Measurements from ENCODE around the gene LRRC4. TPM values are rescaled to one million over a fixed set of nuclear protein-coding genes. Genes with fewer than 3 reads are reported as not detected.

Gene LRRC4
- total RNA-seq, 1 donor from 2014 or later: 1.7 TPM

DNA sequence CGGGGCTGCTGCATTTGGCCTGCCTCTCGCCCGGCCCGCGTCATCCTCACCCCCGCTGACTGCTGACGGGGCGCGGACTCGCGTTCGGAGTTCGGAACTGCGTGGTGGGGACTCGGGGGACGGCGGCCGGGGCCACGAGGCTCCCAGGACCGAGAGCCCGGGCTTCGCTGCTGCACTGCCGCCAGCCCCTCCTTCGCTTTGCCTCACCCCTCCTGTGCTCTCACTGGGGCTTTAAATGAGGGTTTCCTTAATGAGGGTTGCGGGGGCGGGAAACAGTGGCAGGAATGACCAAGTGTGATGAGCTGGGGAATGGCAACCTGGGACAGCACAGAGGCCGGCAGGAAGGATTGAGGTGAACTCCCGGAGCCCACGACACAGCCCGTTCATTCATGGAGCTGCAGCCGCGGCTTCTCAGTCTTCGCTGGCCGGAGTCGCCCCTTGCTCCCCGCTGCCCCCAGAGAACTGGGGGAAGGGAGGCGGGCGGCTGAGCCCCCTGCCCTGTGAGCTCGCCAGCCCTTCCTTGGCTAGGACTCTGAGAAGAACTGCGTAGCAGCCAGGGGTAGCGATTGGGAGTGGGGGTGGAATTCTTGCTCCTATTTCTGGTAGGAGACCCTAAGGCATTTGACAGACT, 1.5 kb upstream of the LRRC4 start:
- no peak for DNase-seq (ENCODE audit: low read depth)

DNA sequence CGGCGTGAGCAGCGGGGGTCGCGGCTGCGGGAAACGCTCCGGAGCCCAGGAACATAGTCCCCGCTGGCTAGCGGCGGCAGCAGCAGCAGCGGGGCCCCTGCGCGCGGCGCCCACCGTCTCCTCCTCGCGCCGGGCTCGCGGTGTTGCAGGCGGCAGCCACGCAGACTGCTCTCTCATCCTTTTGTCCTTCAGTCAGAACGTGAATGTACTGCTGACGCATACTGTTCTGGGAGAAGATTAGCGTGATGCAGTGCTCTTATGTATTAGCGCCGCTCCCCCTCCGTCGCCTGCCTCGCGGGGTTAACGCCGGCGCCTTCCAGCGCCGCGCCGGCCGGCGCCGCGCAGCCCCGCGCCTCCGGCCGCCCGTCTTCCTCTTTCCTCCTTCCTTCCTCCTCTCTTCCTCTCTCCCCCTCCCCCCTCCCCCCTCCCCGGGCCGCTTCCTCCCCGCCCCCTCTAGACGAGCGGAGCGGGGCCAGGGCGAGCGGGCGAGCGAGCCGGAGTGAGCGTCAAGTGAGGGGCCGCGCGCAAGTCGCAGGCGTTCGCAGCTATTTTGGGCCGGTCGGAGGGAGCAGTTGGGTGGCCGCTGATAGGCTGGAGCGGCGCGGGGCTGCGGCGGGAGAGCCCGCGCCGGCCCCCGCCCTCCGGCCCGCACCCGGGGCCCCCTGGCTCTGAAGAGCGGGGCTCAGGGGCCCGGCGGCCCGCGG, 816 bp upstream of the LRRC4 start:
- DNase-seq (ENCODE audit: low read depth): peak; percentile 87

DNA sequence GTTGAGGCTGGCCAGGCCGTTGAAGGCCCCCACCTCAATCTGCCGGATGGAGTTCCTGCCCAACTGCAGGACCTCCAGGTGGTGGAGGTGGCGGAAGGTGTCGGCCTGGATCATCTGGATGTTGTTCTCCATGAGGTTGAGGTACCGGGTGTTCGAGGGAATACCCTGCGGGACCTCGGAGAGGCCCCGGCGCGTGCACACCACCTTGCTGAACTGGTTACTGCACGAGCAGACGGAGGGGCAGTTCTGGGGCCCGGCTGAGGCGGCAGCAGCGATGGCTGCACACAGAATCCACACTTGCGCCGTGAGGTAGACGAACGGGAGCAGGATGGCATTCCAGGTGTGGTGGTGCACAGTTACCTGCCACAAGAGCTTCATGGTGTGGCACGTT, 979 bp downstream of the LRRC4 start:
- DNase-seq (ENCODE audit: low read depth): no peak

DNA sequence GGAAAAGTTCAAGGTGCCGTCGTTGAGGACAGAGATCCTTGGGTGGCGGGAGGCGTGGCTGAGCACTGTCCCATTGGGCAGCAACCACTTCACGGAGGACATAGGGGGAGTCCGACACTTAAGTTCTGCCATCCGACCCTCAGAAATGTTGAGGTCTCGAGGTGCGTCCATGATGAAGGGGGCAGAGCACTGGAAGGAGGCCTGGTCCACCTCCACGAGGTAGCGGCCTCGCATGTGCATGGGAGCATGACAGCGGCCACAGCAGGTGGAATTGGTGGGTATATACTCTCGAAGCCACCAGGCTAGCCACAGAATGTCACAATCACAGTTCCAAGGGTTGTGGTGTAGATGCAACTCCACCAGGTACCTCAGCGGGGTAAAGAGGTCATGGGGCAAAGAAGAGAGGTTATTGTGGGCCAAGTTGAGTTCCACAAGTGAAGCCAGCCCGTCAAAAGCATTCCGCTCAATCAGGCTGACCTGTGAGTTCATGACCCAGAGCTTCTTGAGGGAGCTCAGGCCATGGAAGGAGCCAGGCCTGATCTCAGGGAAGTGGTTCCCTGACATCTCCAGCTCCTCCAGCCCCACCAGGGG, 1.7 kb downstream of the LRRC4 start:
- no peak for DNase-seq (ENCODE audit: low read depth)

DNA sequence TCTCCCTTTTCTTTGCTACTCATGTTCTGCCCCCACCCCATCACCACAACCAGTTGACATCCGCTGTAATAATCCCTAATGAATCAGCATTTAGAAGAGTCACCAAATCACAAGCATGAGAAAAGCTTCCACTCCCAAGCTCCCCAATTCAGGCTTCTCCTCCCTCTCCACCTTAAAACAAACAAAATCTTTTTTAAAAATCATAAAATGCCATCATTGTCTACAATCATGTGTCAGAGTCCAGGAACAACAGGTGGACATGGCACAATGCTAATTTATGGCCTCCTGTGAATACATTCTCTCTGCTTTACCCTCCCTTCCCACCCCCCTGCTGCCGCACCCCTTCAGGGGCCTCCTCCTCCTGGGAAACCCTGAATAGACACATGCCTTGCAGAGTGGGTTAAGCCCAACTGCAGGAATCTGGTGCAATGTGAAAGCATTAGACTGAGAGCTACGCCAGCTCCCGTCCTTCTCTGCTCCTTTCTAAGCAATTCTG, 3.7 kb downstream of the LRRC4 start:
- peak; percentile 71 for DNase-seq (ENCODE audit: low read depth)

DNA sequence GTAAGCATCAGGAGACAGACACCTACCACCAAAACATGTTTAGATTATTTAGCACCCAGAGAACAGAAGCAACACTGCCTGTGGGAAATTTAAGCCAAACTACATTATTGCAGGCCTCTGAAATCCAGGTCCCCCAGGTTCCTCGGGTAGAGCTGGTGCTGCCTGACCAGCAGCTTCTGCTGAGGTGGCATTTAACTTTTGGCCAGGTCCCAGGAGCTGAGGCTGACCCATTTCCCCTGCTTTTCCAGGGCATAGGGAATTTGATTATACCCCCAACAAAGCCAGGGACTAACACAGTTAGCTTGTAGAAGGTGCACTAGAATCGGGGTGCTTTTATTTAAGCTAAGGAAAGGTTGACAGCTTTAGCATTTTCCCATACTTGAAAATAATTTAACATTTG, 4.7 kb downstream of the LRRC4 start:
- no peak for DNase-seq (ENCODE audit: low read depth)

DNA sequence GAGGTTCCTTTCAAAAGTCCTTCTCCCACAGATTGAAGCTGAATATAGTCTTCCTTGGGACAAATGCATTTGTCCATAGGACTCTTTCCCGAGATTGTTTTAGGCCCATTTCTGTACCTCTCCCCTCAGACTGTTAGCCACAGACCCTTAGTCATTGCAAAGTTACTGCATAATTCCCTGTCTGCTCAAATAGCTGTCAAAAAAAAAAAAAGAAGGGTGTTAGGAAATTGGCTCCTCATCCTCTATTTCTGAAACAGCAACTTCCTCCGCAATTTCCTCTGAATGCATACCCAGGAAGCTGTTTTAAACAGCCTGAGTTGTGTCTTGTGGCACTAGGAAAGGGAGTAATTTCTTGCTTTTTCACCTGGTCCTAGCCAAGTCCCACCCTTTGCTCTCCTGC, 5.4 kb downstream of the LRRC4 start:
- no peak for DNase-seq (ENCODE audit: low read depth)

DNA sequence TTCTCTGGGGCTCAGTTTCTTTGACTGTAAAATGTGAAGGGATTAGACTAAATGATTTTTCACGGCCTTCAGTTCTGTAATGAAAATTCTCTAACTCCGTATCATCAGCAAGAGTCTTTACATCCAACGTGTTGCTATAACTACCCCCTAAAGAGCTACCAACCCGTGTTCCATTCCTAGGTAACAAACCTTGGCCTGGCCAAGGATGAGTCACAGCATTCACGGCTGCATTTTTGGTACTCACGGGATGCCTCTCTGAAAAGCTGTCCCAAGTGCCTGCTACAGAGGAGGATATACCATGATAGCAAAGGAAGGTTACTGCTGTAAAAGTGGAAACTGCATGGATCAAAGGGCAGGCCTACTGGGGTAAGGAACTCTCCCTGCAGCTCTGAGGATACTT, 5.9 kb downstream of the LRRC4 start:
- no peak for DNase-seq (ENCODE audit: low read depth)

DNA sequence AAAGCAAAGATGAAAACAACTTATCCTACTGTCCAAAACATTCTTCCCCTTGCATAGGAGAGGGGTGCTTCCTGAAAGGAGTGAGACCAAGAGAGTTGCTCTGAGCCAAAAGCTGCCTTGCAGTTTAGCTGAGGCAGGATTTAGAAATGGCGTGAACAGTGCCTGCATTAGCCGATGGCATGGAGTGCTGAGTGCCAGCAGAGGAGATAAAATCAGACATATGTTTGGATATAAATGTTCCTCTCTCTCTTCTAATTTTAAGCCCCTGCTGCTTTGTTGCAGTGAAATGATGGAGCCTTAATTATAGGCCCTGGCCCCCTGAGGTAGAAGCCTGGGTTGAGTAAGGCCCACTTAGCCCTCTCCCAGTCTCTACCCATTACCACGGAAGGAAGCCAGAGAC, 7.1 kb downstream of the LRRC4 start:
- no peak for DNase-seq (ENCODE audit: low read depth)

DNA sequence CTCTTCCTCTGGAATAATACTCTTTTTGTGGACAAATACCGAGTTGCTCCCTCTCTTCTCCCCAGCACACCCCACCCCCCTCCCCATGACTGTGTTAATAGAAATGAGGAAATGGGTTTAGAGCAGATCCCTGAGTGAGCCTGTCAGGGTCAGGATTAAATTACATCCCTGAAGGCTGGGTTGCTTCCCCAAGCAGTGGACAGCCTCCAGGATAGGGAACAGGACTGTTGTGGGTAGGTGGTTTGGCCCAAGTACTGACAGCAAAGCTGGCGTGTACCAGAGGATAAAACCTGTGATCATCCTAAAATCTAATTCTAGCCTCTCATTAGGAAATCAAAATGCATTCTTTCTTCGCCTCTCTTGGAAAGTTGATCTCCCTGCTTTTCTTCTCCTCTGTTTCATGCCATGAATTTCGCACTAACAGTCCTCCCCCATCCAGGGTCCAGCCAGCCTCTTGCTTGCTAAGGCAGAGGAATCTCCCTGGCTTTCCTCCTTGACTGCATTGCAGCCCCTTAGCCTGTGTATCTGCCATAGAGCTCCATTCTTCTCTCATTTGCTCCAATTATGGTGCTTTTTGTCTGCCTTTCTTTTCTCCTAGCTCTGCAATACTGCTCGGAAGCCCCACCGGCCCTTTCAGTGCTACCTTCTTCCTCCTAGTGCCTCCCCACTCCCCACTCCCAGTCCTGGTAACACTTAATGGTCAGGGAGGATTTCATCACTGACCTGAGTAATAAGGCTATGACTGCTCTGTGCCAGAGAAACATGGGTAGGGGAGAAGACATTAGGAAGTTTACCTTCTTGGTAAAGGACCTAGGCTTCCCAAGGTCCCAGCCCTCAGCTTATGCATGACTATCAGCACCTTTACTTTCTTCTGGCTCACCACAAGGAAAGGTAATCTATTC, 8.4 kb downstream of the LRRC4 start:
- peak; percentile 89 for DNase-seq (ENCODE audit: low read depth)

DNA sequence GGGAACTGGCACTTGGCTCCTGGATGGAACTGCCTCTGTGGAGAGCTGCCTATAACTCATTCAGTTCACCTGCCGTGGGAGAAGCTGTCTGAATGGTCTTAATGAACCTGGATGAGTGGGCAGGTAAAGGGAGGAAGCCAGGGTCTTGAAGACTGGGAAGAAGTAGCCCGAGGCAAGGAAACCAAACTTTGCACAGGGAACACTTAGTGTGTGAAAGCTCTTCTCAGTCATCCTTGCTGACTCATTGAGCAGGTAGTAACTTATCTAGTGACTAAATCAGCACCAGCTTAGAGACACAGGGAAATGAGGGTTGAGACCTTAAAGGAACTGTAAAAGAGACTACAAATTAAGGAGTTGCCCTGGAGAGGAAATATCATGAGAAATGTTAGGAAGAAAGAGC, 9.9 kb downstream of the LRRC4 start:
- DNase-seq (ENCODE audit: low read depth): no peak

DNA sequence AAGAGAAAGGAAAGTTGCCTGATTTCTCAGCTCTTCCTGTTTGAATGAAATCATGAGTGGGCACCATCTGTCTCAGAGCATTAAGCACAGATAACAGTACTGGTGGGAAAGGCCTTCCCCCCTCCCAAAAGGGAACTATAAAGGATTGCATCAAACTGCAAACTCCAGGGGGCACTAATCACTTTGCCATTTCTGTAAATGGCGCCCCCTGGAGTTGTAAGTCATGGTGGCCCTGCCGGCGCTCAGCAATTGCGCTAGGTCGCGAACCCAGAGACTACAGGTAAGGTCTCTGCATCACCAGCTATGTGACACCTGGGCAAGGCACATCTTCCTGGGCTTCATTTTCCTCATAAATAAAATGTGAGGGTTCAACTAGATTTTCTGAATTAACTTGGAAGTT, 11.1 kb downstream of the LRRC4 start:
- no peak for DNase-seq (ENCODE audit: low read depth)

DNA sequence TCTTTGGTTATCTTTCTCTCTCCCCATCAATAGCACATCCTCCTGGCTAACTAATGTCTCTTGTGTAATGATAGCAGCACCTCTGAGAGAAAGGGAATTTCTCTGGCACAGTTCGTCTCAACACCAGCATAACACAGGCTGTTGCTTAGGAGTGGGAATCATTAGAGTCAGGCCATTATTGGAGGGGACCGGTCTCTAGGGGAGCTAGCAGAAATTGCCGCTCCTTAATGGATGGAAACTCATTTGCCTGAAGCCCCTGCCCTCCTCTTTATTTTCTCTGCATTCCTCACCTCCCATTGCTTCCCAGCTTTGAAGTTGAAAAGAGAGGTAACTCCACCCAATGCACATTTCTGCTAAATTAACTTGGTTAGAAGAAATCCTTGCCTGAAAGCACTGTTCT, 11.9 kb downstream of the LRRC4 start:
- DNase-seq (ENCODE audit: low read depth): no peak

DNA sequence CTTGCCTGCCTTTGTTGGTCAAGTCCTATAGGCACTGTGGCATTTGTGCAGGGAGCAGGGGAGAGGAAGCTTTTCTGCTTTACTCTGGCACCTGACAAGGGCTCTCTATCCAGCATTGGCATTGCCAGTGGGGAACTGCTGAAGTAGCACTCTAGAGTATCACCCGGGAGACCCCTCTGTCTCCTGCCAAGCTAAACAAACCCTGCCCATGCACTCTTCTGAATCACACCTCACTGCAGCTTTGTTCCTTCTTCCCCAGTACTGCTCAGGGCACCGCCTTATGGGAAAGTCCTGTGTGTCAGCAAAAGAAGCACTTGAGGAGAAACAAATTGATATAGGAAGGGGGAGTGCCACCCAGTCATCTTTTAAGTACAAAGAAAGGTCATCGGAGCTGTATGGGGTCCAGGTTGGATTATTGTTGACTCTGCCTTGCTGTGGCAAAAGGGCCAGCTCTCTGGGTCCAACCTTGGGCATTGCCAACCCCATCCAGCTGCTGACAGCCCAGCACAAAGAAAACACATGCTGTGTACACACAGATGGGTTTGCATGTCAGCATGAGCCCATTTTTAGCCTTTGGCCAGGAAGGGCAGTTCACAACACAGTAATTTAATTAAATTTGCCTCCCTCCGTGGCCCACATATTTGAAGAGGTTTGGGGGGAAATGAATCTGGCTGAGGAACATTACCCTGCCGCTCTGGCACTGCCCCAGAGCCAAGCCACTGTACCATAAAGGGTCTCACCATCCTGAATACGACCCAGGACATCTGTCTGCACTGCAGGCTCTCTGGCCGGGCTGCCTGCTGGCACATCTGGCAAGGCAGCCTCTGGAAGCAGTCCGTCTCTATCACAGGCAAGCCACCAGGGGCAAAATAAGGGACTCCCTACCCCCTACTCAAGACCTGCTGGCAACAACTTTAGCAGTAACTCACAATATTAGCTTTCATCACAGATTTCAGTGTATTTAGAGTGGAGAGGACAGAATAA, 13.1 kb downstream of the LRRC4 start:
- DNase-seq (ENCODE audit: low read depth): peak; percentile 22

DNA sequence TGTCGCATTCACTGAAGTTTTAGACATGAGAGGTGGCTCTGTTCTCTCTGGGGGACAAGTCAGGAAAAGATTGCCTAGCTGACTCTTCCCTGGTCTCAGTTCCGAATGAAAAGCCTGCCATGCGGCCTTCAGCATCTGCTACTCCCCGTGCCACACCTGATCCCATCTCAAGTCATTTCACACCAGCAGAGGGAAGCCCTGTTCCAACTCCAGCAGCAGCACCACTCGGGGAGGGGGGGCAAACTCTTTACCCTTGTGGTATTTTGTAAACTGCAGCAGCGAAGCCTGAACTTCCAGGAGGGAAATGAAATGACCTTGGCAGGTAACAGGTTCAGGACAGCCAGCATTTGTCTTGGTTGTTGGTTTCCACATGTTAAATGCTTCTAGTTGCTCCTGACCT, 13.8 kb downstream of the LRRC4 start:
- DNase-seq (ENCODE audit: low read depth): no peak

DNA sequence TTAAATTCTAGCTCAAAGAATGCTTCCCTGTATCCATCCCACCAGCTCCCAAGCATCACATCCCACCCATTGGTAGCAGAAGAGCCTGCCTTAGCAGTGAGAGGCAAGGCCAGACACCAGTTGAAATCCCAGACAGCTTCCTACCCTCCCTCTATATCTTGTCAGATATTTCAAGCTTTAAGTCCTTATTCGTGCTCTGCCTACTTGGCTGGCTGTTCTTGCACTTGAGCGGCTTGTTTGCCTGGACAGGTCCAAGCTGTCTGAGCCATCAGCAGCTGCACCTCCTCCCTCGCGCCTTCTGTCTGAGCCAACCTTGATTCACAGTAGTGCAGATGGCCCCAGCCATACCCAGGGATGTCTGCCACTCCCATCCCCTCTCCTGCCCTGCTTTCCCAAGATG, 16.4 kb downstream of the LRRC4 start:
- DNase-seq (ENCODE audit: low read depth): no peak

DNA sequence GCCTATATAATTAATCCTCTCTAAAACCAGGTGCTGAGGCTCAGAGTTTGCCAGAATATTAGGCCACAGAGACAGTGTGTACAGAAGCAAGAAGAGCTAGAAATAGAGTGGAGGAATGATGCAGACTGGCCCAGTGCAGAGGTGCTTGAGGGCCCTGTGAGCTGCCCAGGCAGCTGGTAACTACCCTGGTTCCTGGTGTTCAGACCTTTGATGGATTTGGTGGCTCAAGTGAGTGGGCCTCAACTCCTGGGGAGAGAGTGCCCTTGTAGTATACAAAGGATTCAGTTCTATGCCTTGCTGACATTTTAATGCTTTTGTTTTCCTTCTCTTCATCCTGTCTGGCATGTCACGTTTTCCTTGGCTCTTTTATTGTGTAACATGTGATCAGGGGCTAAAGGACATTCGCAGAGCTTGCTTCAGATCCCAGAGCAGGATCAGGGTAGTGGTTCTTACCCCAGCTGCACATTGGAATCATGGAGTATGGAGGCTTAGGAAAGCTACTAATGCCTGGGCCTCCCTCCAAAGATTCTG, 20.0 kb downstream of the LRRC4 start:
- peak; percentile 31 for DNase-seq (ENCODE audit: low read depth)

DNA sequence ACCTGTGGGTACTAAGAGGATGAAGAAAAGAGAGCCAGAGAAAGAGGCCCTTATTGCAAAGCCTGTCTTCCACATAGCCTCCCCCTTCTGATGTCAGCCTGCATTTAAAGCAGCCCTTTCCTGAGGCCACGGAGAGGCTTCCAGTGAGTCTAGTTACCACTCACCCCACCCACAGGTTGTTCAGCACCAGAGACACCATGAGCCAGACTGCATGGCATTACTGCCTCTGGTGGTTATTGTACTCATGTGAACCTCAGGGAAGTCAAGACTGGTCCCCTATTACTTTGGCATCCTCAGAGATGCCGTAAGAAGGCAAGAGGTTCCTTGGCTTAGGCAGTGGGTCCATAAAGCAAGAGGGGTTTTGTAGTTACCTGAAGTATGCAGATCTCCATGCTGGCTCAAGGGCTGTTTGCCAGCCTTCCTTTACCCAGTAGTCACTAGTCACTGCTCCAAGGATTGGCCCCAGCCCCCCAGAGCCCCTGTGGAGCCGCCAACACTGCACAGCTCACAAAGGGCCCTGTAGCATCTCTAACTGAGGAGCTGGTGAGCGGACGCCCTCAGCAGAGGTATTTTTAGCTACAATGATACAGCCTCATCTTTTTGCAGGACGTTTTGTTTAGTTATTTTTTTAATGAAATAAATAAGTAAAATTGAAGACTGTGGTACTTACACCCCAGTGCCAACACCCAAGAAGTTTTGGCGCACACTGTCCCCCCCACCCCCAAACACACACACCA, 20.7 kb downstream of the LRRC4 start:
- no peak for DNase-seq (ENCODE audit: low read depth)

DNA sequence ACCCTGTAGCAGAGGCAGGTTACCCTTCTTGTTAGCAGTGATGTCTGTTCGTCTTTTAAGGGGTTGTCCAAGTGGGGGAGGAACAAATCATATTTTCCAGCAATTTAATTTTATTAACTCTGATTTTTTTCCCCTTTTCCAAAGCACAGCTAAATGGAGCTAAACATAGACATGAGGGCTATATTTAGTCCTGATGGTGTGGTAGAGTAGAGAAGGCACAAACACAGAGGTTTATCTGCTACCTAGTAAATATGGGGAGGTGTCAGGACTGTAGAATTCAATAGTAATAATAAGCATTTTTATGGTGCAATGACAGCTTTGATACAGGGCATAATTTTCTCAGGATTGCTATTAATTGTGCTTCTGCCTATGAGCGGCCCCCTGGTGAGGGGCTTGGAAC, 22.5 kb downstream of the LRRC4 start:
- DNase-seq (ENCODE audit: low read depth): no peak

DNA sequence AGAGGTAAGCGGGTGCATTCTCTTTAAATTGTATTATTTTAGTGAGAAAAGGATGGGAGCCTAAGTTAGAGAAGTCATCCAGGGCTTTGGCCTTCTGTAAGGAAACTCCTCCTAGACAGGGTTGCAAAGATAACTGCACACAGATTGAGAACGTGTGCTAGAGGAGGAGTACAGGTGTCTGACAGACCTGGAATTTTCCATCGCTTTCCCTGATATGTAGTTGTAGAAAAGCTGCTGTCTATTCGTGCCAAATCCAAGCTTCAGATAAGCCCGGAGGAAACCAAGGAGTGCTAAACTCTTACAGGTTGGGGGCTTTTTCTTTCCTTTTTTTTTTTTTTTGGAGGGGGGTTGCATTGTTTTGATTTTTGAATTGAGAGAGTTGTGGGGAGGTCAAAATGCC, 23.1 kb downstream of the LRRC4 start:
- DNase-seq (ENCODE audit: low read depth): no peak

Data from myocyte (in vitro differentiated cells).